Measurements from ENCODE around the gene ZNF394.

Gene ZNF394

GRCh38 chr7:99498546-99498944 is 1.5 kb downstream of the ZNF394 start:
- H3K27me3 ChIP-seq (ENCODE audit: control insufficient read depth, insufficient read depth, low read length): no peaks in the 10 kb centered on the region
- H3K9ac ChIP-seq: no peak overlapping the region
- peaks cover 11% of the 10 kb centered on the region for H3K4me1 ChIP-seq
- H3K79me2 ChIP-seq: peaks cover 50% of the 10 kb centered on the region
- no peaks in the 10 kb centered on the region for H3K9me3 ChIP-seq (ENCODE audit: control insufficient read depth, low read length)
- no peak overlapping the region for H3K27ac ChIP-seq
- H3K4me2 ChIP-seq (ENCODE audit: low read length): peak overlapping the region; percentile 95
- no peaks in the 10 kb centered on the region for H3K36me3 ChIP-seq (ENCODE audit: control insufficient read depth, insufficient read depth, low read length)
- no peak overlapping the region for H2AFZ ChIP-seq
- peak overlapping the region; percentile 99 for H3K4me3 ChIP-seq (ENCODE audit: low read depth, low read length)
- TF ChIP-seq, protein P1, sequence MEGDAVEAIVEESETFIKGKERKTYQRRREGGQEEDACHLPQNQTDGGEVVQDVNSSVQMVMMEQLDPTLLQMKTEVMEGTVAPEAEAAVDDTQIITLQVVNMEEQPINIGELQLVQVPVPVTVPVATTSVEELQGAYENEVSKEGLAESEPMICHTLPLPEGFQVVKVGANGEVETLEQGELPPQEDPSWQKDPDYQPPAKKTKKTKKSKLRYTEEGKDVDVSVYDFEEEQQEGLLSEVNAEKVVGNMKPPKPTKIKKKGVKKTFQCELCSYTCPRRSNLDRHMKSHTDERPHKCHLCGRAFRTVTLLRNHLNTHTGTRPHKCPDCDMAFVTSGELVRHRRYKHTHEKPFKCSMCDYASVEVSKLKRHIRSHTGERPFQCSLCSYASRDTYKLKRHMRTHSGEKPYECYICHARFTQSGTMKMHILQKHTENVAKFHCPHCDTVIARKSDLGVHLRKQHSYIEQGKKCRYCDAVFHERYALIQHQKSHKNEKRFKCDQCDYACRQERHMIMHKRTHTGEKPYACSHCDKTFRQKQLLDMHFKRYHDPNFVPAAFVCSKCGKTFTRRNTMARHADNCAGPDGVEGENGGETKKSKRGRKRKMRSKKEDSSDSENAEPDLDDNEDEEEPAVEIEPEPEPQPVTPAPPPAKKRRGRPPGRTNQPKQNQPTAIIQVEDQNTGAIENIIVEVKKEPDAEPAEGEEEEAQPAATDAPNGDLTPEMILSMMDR (IDR thresholded peaks at IDR 0.05): no peak

DNA sequence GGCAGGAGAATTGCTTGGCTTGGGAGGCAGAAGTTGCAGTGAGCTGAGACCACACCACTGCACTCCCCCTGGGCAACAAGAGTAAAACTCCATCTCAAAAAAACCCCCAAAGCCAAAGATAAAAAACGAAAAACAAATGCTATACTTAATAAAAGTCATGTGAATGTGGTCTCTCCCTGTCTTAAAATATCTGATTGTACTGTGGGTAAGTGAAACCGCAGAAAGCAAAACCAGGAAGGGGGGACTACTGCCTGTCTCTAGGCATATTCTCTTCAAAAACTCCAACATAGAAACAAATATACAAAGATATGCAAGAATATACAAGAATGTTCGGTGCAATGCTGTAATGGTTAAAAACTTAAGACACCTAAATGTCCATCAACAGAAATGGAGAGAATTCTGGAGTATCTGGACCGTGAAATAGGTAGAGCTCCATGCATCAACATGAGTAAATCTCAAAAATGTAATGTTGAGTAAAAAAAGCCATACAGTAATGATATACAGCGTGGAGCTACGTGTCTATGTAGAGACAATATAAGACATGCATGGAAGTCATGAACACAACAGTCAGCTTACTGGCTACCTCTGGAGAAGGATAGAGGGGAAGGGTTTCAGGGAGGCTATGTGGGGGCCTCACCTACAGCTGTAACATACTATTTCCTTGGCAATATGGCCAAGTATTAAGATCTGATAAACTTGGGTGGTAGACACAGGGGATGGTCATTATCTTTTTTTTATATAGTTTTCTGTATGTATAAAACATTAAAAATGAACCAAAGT is 2.1 kb downstream of the ZNF394 start:
- Histone ChIP-seq H3K4me2 (ENCODE audit: low read length) (peak overlapping the region; percentile 95), H3K79me2 (peaks cover 51% of the 10 kb centered on the region), H3K27ac (no peak overlapping the region), H3K9ac (no peak overlapping the region), H3K36me3 (ENCODE audit: control insufficient read depth, insufficient read depth, low read length) (no peaks in the 10 kb centered on the region), H3K9me3 (ENCODE audit: control insufficient read depth, low read length) (no peaks in the 10 kb centered on the region), H3K4me3 (ENCODE audit: low read depth, low read length) (peak overlapping the region; percentile 99), H3K27me3 (ENCODE audit: control insufficient read depth, insufficient read depth, low read length) (no peaks in the 10 kb centered on the region), H2AFZ (no peak overlapping the region), H3K4me1 (peaks cover 11% of the 10 kb centered on the region)
- TF ChIP-seq, protein P1 (IDR thresholded peaks at IDR 0.05): no peak

GRCh38 chr7:99493823-99494222 is 6.3 kb downstream of the ZNF394 start:
- Histone ChIP-seq H2AFZ (no peak overlapping the region), H3K4me1 (peaks cover 10% of the 10 kb centered on the region), H3K4me2 (ENCODE audit: low read length) (no peak overlapping the region), H3K9me3 (ENCODE audit: control insufficient read depth, low read length) (no peaks in the 10 kb centered on the region), H3K27ac (no peak overlapping the region), H3K79me2 (peaks cover 44% of the 10 kb centered on the region), H3K9ac (no peak overlapping the region), H3K27me3 (ENCODE audit: control insufficient read depth, insufficient read depth, low read length) (no peaks in the 10 kb centered on the region), H3K4me3 (ENCODE audit: low read depth, low read length) (no peak overlapping the region), H3K36me3 (ENCODE audit: control insufficient read depth, insufficient read depth, low read length) (no peaks in the 10 kb centered on the region)
- TF ChIP-seq, protein P1 (IDR thresholded peaks at IDR 0.05): no peak

- Histone ChIP-seq H3K4me2 (ENCODE audit: low read length) (no peak overlapping the region), H3K27me3 (ENCODE audit: control insufficient read depth, insufficient read depth, low read length) (no peaks in the 10 kb centered on the region), H3K4me3 (ENCODE audit: low read depth, low read length) (no peak overlapping the region), H3K36me3 (ENCODE audit: control insufficient read depth, insufficient read depth, low read length) (no peaks in the 10 kb centered on the region), H2AFZ (no peak overlapping the region), H3K9ac (no peak overlapping the region), H3K79me2 (peaks cover 21% of the 10 kb centered on the region), H3K27ac (no peak overlapping the region), H3K4me1 (no peaks in the 10 kb centered on the region), H3K9me3 (ENCODE audit: control insufficient read depth, low read length) (no peaks in the 10 kb centered on the region)
- TF ChIP-seq, protein P1 (IDR thresholded peaks at IDR 0.05): no peak
Measured at GRCh38 chr7:99490878-99491277, 9.2 kb downstream of the ZNF394 start.

DNA sequence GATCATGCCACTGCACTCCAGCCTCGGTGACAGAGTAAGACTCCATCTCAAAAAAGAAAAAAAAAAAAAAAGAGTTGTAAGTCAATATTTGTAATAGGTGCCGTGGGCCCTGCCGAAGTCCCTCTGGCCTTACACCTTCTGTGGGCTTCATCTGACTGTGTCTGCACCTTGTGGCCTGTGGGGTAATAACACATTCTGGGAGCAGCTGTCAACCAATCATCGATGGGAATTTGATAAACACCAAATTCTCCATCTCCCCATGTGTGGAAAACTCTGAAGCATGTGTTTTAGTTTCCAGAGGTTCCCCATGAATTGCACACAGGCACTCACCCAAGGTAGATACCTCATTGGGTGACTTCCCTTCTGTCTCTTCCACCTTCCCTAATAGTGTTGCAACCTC is 10.8 kb downstream of the ZNF394 start:
- Histone ChIP-seq H3K27me3 (ENCODE audit: control insufficient read depth, insufficient read depth, low read length) (no peaks in the 10 kb centered on the region), H3K27ac (no peak overlapping the region), H3K4me2 (ENCODE audit: low read length) (no peak overlapping the region), H3K36me3 (ENCODE audit: control insufficient read depth, insufficient read depth, low read length) (no peaks in the 10 kb centered on the region), H3K9ac (no peak overlapping the region), H2AFZ (no peak overlapping the region), H3K79me2 (peaks cover 8% of the 10 kb centered on the region), H3K4me3 (ENCODE audit: low read depth, low read length) (no peak overlapping the region), H3K4me1 (no peaks in the 10 kb centered on the region), H3K9me3 (ENCODE audit: control insufficient read depth, low read length) (no peaks in the 10 kb centered on the region)
- TF ChIP-seq, protein P1 (IDR thresholded peaks at IDR 0.05): no peak

Measured in parathyroid adenoma (tissue), 2 donors.